HT-29 (cell line): ENCODE results near the gene EIF6. TPM values are rescaled to one million over a fixed set of nuclear protein-coding genes. Genes with fewer than 3 reads are reported as not detected.
"Not testable (repeated sequence)": the region's sequence is repeated elsewhere in the genome, so short reads cannot be mapped to it uniquely, and the experiment has no call there.

Experiments used
- DNase-seq: peaks from one replicate; pipeline ENCODE4 v3.0.0-alpha.2; 2015; ENCODE audit warnings: low spot score
- total RNA-seq: library from RNA; depleted of rRNA; stranded (reverse); fragments of >200 nt; shearing (Covaris generic); gene quantifications from 2 replicates; pipeline ENCODE4 v1.2.3, GENCODE V29; 2014; rRNA removed

The EIF6 gene
- 508 and 511 TPM in 2 replicates for total RNA-seq

- DNase-seq = peak; percentile 98
Observed at GRCh38 chr20:35284267-35284991, at the start of gene EIF6. Gene EIF6, minus strand, starts transcription at chr20:35284772. Its CDS starts 285 bp downstream, at chr20:35284487.

DNA sequence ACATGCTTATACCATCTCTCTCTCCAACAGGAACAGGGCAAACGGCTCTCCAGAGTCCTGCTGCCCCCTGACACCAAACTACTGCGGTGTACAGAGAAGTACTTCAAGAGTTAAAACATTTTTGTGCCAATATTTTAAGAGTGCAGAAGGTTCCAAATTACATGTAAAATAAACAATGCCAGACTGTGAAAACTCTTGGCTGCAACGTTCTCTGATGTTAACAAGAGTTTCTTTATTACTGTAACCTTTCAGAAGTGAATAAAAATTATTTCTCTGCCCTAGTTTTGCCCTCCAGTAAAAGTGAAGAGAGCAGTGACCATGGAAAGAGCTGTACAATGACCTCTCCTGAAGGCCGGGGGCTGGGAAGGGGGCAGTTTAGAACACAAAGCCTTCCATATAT, 49.0 kb upstream of the EIF6 start:
- no peak for DNase-seq

DNA sequence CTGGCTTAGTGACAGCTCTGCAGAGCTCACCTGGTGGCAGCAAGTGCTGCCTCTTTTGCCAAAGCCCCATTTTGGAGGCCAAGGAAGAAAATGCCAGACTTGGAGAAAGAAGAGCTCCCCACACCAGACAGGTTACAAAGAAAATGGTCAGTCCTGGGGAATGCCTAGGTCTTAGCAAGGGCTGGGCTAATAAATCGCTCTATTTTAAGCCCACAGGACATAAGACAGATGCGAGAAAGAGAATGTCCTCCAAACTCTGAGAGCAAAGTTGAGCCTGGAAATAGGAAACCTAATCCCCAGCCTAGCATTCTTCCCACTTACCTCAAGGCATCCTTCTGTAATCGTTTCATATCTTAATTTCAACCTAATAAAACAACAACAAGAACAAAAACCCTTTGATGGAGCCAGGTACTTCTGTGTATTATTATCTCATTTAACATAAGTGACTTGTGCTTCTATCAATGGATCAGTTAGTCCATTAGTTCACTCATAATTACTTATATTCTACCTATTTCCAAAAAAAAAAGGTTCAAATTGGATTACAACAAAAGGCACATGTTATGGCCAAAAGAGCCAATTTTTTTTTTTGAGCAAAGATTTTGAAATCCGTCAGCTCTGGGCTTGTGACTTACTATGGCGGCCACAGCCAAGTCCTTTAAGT, 48.1 kb upstream of the EIF6 start:
- no peak for DNase-seq

GRCh38 chr20:35329435-35330139, 45.0 kb upstream of the EIF6 start:
- DNase-seq = peak; percentile 87

GRCh38 chr20:35328689-35329088, 44.1 kb upstream of the EIF6 start:
- DNase-seq = no peak

- no peak for DNase-seq
Observed at GRCh38 chr20:35328095-35328685, 43.6 kb upstream of the EIF6 start.

GRCh38 chr20:35327074-35327976, 42.8 kb upstream of the EIF6 start:
- peak; percentile 75 for DNase-seq

DNA sequence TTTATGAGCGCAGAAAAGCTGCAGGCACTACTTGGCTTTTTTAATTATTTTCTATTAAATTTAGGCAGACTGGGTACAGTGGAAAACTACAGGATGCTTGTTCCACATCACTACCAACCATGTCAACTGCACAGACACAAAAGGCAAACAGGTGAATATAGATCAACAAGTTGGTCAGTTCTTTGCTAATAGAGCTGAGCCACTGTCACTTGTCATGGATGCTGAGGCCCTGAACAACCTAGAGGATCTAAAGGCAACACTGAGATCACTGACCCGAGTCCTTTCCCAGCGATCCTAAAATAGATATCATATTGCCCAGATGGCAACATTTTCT, 42.1 kb upstream of the EIF6 start:
- DNase-seq = no peak

- DNase-seq = no peak
Observed at GRCh38 chr20:35326021-35326739, 41.6 kb upstream of the EIF6 start.

DNA sequence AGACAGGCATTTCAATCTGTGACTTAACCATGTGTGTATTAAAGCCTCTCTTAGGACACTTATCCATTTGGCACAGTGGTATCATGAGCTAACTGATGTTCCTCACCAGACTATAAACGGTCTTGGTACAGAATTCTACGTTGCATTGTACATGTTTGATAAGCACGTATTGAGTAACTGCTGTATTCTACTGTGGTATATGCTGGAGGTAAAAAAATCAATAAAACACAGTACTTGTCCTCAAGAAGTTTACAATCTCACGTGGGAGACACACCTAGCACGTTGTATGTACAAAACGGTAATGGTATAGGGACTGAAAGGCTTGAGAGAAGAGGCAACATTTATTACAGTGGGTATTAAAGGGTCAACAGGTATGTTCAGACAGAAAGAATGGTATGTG, 40.8 kb upstream of the EIF6 start:
- DNase-seq = no peak

DNA sequence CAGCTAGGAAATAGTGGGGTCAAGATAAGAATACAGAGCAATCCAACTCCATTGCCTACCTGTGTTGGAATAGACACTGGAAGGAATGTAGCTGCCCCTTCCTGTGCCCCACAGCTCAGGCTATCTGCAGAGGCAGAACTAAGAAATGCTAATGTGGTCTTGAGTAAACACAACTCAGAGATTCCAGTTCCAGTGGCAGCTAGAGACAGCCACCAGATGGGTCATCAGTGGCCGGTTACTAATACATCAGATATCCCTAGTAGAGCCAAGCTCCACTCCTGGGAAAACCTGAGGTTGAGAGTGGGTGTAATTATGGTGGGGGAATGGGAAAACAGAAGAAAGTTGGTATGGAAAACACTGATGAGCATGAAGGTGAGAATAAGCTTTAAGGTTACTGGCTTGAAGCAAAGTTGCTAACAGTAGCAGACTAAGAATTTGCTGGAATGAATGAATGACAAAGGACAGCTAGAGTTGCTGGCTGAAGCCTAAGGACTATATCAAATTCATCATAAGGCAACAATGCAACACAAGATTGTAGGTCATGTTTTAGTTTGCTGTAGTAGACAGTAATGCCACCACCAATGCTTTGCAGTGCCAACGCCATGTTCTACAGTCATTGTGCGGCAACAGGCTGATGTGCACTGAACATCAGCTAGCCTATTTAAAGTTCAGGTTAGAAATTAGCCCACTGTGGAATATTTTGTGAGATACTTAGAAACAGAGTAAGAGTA, 36.0 kb upstream of the EIF6 start:
- peak; percentile 79 for DNase-seq

- DNase-seq = no peak
Observed at GRCh38 chr20:35319871-35320197, 35.3 kb upstream of the EIF6 start.

DNA sequence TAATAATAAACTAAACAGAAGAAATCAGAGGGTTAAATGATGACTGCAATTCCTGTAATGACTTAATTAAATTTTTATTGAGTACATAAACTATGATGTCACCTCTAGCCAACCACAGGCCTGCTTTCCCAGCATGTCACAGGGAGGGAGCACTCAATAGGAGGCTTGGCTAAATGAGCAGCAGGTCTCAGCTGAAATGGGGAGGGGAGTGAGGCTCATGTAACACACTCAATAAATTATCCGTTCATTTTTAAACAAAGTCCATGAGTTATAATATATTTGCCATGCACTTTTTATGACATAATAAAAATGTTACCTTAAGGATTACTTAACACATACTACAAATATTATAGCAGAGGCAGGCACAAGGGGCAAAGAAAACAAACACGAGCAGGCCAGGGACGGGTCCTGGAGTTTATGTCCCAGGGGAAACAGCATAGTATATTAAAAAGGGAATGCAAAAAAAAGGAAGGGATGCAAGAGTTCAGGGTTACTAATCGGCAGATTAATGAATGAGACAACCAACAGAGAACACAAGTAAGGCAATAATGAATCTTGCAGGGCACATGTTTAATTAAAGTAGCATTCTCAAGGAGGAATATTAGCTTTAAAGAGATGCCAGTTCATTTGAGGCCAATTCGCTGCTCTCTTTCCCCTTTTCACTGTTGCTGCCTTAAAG, 34.8 kb upstream of the EIF6 start:
- no peak for DNase-seq

DNA sequence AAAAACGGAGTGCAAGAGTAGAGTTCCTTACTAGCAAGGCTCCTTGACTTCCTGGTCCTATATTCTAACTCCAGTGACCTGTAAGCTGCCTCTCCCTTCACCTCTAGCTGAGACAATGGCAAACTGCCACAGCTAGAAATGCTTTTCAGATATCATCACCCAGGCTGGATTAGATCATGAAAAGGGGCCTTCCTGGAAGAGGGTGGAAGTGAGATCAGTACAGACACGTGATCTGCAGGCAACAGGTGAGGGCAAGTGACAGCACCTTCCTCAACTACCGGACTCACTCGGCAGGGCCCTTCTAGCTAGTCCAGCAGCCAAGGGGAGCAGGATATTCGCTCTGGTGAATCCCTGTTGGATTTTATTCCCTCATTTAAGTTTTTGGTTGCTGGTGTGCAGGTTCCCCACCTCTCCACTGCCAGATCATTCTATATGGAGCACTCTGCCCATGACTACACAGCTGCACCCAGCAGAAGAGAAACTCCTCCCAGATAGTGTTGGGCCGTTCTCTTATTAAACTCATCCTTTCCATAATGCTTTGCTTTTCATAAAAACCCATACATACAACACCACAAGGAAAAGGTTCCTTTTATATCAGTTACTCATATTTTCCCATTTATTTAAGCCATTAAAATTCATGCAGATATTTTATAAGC, 34.1 kb upstream of the EIF6 start:
- DNase-seq = peak; percentile 97

GRCh38 chr20:35317416-35318210, 33.0 kb upstream of the EIF6 start:
- no peak for DNase-seq

DNA sequence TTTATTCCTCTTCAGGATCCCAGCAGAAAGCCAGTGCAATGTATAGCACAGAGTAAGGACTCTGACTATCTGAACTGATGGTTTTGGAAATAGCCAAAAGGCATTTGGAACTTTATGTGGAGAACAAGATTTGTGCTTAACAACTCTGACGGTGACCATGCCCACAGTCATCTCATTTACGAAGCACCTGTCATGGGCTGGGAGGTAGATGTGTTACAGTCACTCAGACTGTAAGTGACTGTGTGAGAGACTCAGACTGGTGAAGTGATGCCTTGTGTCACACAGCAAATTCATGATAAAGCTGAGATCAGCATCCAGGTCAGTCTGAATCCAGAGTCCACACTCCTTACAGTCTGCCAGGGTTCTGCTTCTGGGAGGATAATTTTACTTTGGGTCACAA, 31.5 kb upstream of the EIF6 start:
- DNase-seq = no peak

- not testable (repeated sequence) for DNase-seq
Observed at GRCh38 chr20:35315632-35316020, 31.1 kb upstream of the EIF6 start.
